Endothelial cell of umbilical vein (primary cell): ENCODE measurements around the gene CNST. TPM values are rescaled to one million over a fixed set of nuclear protein-coding genes. Genes with fewer than 3 reads are reported as not detected.

Experiments used
- BruUV-seq: library from RNA; stranded (reverse); fragments of 400-500 nt; replicated peaks from 2 replicates; lab custom pipeline; 2021; lab: Mats Ljungman, UMichigan
- CTCF ChIA-PET: fragments of 300-600, 350-600 bp; sonication (Branson Sonifier 250); formaldehyde crosslinking; loops from one replicate; lab custom pipeline; 2021; ENCODE audit warnings: antibody characterized with exemption, inconsistent platforms; lab: Charles Lee
- POLR2A ChIA-PET: fragments of 300-600, 350-600 bp; sonication (Branson Sonifier 250); formaldehyde crosslinking; loops from one replicate; lab custom pipeline; 2021; ENCODE audit warnings: antibody characterized with exemption, inconsistent platforms; lab: Charles Lee
- DNase-seq: peaks from one replicate; pipeline ENCODE4 v3.0.0-alpha.2; 2011; ENCODE audit warnings: low read depth, low spot score
- FAIRE-seq: peaks from 2 replicates; lab custom pipeline; 2011; peaks lifted over from hg19 to GRCh38; lab: Jason Lieb, UNC
- H2AFZ ChIP-seq: 2 replicates; pipeline ENCODE4 v1.6.0; 2012; ENCODE audit warnings: low read depth, low read length, control low read depth, inconsistent platforms
- H3K27ac ChIP-seq: 2 replicates; pipeline ENCODE4 v1.5.1; 2011; ENCODE audit warnings: low read depth, mild to moderate bottlenecking, control low read depth, low read length, moderate library complexity; ENCODE audit not compliant: insufficient read depth
- H3K27me3 ChIP-seq, 2 experiments: 2 replicates each; pipeline versions ENCODE4 v1.6.0 to v1.6.1; 2011; ENCODE audit warnings: low read length in 2 of 2, mixed read lengths in 1 of 2; ENCODE audit not compliant: control insufficient read depth in 2 of 2, insufficient read depth in 2 of 2
- H3K36me3 ChIP-seq, 2 experiments: 2 replicates in 1 of 2; 3 replicates in 1 of 2; pipeline ENCODE4 v1.5.1; 2011; ENCODE audit warnings: low read length in 2 of 2, mild to moderate bottlenecking in 1 of 2, moderate library complexity in 1 of 2; ENCODE audit not compliant: control insufficient read depth in 2 of 2, insufficient read depth in 2 of 2; ENCODE audit errors: extremely low read depth in 1 of 2
- H3K4me1 ChIP-seq: 3 replicates; pipeline ENCODE4 v1.5.1; 2011; ENCODE audit warnings: mild to moderate bottlenecking, low read length; ENCODE audit not compliant: control insufficient read depth, insufficient read depth; ENCODE audit errors: extremely low read depth
- H3K4me2 ChIP-seq: 2 replicates; pipeline ENCODE4 v1.6.1; 2011; ENCODE audit warnings: low read length, control low read depth, mixed read lengths; ENCODE audit not compliant: insufficient read depth
- H3K4me3 ChIP-seq, 3 experiments: fragments of 200-600 bp in 1 of 3; sonication (generic), shearing (Covaris generic) in 1 of 3; replicated peaks in 1 of 3; 2 replicates each; pipeline ENCODE4 v1.5.1; 2011 to 2016; ENCODE audit warnings: control low read depth in 3 of 3, low read length in 3 of 3, mild to moderate bottlenecking in 2 of 3, inconsistent platforms in 1 of 3, low read depth in 1 of 3, moderate library complexity in 1 of 3; ENCODE audit not compliant: insufficient read depth in 1 of 3
- H3K79me2 ChIP-seq: 2 replicates; pipeline ENCODE4 v1.6.0; 2012; ENCODE audit warnings: low read length, inconsistent platforms; ENCODE audit not compliant: control insufficient read depth, insufficient read depth
- H3K9ac ChIP-seq: replicated peaks from 2 replicates; pipeline ENCODE3; 2011; ENCODE audit warnings: low read length, control low read depth; ENCODE audit not compliant: insufficient read depth; ENCODE audit errors: extremely low read depth
- H3K9me1 ChIP-seq: replicated peaks from 3 replicates; pipeline ENCODE4 v1.6.0; 2011; ENCODE audit warnings: mild to moderate bottlenecking, low read length; ENCODE audit not compliant: control insufficient read depth, insufficient read depth; ENCODE audit errors: extremely low read depth
- H3K9me3 ChIP-seq: replicated peaks from 2 replicates; pipeline ENCODE4 v1.5.1; 2012; ENCODE audit warnings: low read length, inconsistent platforms; ENCODE audit not compliant: control insufficient read depth, insufficient read depth
- H4K20me1 ChIP-seq: replicated peaks from 2 replicates; pipeline ENCODE3; 2011; ENCODE audit warnings: mild to moderate bottlenecking, low read length; ENCODE audit not compliant: control insufficient read depth, insufficient read depth; ENCODE audit errors: extremely low read depth
- EZH2 ChIP-seq: IDR thresholded peaks from 2 replicates; pipeline ENCODE4 v1.6.1; 2012; ENCODE audit warnings: borderline replicate concordance, low read depth, mild to moderate bottlenecking, moderate library complexity, low read length, inconsistent platforms; ENCODE audit not compliant: severe bottlenecking
- FOS ChIP-seq: IDR thresholded peaks from 2 replicates; pipeline ENCODE4 v1.6.1; 2011; ENCODE audit warnings: mild to moderate bottlenecking, low read length, moderate library complexity, borderline replicate concordance; ENCODE audit not compliant: insufficient read depth
- GATA2 ChIP-seq: IDR thresholded peaks from 2 replicates; pipeline ENCODE4 v1.7.0; 2011; ENCODE audit warnings: low read depth, mild to moderate bottlenecking, moderate library complexity, mixed read lengths, low read length; ENCODE audit not compliant: insufficient read length, insufficient read depth
- JUN ChIP-seq: IDR thresholded peaks from 2 replicates; pipeline ENCODE4 v1.6.1; 2011; ENCODE audit warnings: borderline replicate concordance, low read depth; ENCODE audit not compliant: insufficient read length, insufficient read depth
- MYC ChIP-seq: IDR thresholded peaks from one replicate; pipeline ENCODE4 v1.6.1; 2011; ENCODE audit warnings: mild to moderate bottlenecking, low read depth, low read length
- POLR2A ChIP-seq: IDR thresholded peaks from 2 replicates; pipeline ENCODE4 v1.6.1; 2012; ENCODE audit warnings: low read depth, mild to moderate bottlenecking, control low read depth, low read length
- POLR2AphosphoS5 ChIP-seq: IDR thresholded peaks from 2 replicates; pipeline ENCODE4 v1.6.1; 2012; ENCODE audit warnings: low read depth, mild to moderate bottlenecking, control low read depth, low read length, moderate library complexity; ENCODE audit not compliant: insufficient read depth
- dilution Hi-C: fragments of 300-500 bp; cut with MboI; formaldehyde crosslinking; loops from one replicate; pipeline ENCODE4 v1.15.0; 2019; ENCODE audit warnings: low sequenced_read_pairs; ENCODE audit not compliant: extremely low pct_ligation_motif_present
- intact Hi-C: fragments of 100-400 bp; cut with micrococcal nuclease; formaldehyde crosslinking; loops from one replicate; pipeline ENCODE4 v1.10.0; 2022
- polyA plus RNA-seq, 4 experiments: library from polyadenylated mRNA; depleted of rRNA in 3 of 4; stranded (reverse) in 3 of 4; unstranded in 1 of 4; fragments of >200 nt; gene quantifications; 2 replicates each; pipeline versions ENCODE4 v1.2.1 to v1.2.3, GENCODE V29; 2011 to 2012; ENCODE audit warnings: missing spikeins in 1 of 4
- total RNA-seq: library from RNA; stranded (reverse); gene quantifications from 2 replicates; pipeline ENCODE4 v1.2.3, GENCODE V29; 2021
- TF ChIP-seq, protein P1 (sequence below), 2 donors: IDR thresholded peaks; 1 replicate in 1 of 2; 2 replicates in 1 of 2; pipeline ENCODE4 v1.5.1; 2011; ENCODE audit warnings: low read length in 2 of 2, mild to moderate bottlenecking in 2 of 2, moderate library complexity in 2 of 2, control low read depth in 1 of 2, inconsistent platforms in 1 of 2, low read depth in 1 of 2; ENCODE audit not compliant: insufficient read depth in 1 of 2; ENCODE audit errors: extremely low read depth in 1 of 2
- TF ChIP-seq, protein P2 (sequence below): IDR thresholded peaks from 2 replicates; pipeline ENCODE4 v1.6.1; 2011; ENCODE audit not compliant: insufficient read depth, insufficient read length

CNST gene
- total and polyA plus RNA-seq, 2 donors (not counting 3 experiments of a cell fraction or from before 2014, with no cell fraction given), result 6.3 to 18.1 TPM

DNA sequence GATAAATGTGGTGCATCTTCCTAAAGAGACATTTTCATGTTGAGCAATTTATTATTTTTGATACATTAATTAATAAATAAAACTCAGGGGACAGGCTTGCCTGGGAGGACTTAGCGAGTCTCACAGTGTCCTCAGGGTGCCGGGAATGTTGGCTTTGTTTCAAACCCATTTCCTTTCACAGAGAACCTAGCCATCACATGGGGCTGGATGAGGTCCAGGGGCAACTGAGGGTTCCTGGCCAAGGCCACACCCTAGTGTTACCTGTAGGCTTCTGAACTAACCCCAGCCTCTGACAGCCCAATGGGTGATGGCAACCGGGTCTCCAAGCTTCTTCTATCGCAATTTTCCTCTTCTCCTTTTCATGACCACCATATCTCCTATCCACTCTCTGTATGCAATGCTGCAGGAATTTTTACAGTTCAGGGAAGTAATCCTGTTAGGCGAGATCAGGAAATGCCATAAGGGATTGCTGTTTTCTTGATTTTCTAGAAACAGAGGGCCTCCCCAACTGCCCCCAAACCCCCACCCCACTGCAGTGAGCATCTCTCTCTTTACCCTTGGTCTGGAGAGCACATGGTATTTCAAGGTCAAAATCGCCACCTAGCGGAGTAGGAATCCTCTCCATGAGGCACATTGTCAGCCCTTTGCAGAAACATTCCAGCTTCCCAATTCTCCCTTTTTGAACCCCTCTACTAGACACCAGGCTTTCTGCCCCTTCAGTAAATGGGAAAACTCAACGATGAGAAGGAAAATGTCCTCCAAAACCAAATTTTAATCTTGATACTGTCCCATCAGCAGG, 37.1 kb upstream of the CNST start:
- H3K4me1 ChIP-seq, result no peaks in the 10 kb centered on the region
- FAIRE-seq, result no peak
- CTCF ChIA-PET, result interaction anchor here (0.5 kb wide), 1 partner anchor 31 kb away, joined by 3 read pairs; no protein-coding TSS in a partner anchor

More for the DNA sequence above, 37.1 kb upstream of the CNST start:
- Histone ChIP-seq H3K79me2 (no peaks in the 10 kb centered on the region), H3K4me2 (no peak overlapping the region), H3K9ac (no peak overlapping the region), H3K27me3 (peaks cover 4 to 8% of the 10 kb centered on the region in 2 experiments), H3K27ac (no peak overlapping the region), H3K36me3 (no peaks in the 10 kb centered on the region), H3K4me3 (no peak overlapping the region), H4K20me1 (no peaks in the 10 kb centered on the region), H3K9me1 (no peaks in the 10 kb centered on the region), H2AFZ (no peak overlapping the region), H3K9me3 (no peaks in the 10 kb centered on the region)
- DNase-seq, result no peak
- TF ChIP-seq, protein P1, sequence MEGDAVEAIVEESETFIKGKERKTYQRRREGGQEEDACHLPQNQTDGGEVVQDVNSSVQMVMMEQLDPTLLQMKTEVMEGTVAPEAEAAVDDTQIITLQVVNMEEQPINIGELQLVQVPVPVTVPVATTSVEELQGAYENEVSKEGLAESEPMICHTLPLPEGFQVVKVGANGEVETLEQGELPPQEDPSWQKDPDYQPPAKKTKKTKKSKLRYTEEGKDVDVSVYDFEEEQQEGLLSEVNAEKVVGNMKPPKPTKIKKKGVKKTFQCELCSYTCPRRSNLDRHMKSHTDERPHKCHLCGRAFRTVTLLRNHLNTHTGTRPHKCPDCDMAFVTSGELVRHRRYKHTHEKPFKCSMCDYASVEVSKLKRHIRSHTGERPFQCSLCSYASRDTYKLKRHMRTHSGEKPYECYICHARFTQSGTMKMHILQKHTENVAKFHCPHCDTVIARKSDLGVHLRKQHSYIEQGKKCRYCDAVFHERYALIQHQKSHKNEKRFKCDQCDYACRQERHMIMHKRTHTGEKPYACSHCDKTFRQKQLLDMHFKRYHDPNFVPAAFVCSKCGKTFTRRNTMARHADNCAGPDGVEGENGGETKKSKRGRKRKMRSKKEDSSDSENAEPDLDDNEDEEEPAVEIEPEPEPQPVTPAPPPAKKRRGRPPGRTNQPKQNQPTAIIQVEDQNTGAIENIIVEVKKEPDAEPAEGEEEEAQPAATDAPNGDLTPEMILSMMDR (IDR thresholded peaks at IDR 0.05; ENCODE audit: extremely low read depth in 1 of 2, insufficient read depth in 1 of 2, low read depth in 1 of 2, low read length in 2 of 2), result no peak
- TF ChIP-seq GATA2 (no peak), JUN (no peak), POLR2A (no peak), POLR2AphosphoS5 (no peak), EZH2 (no peak), MYC (no peak), FOS (no peak)
- TF ChIP-seq, protein P2, sequence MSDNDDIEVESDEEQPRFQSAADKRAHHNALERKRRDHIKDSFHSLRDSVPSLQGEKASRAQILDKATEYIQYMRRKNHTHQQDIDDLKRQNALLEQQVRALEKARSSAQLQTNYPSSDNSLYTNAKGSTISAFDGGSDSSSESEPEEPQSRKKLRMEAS, result no peak
- dilution Hi-C loops (no loop called here), intact Hi-C loops (no loop called here)
- POLR2A ChIA-PET, result no interaction called here
- BruUV-seq, result no TSS peak
